Activated CD4-positive, CD25-positive, alpha-beta regulatory T cell treated with anti-CD3 and anti-CD28 coated beads, Interleukin-2, amount 50 U/mL, for 16 hours (primary cell): ENCODE data around the gene RANGRF.

Source experiments
- DNase-seq: peaks from one replicate; pipeline ENCODE4 v3.0.0-alpha.2; 2020; ENCODE audit warnings: low read depth, low spot score

RANGRF gene

DNA sequence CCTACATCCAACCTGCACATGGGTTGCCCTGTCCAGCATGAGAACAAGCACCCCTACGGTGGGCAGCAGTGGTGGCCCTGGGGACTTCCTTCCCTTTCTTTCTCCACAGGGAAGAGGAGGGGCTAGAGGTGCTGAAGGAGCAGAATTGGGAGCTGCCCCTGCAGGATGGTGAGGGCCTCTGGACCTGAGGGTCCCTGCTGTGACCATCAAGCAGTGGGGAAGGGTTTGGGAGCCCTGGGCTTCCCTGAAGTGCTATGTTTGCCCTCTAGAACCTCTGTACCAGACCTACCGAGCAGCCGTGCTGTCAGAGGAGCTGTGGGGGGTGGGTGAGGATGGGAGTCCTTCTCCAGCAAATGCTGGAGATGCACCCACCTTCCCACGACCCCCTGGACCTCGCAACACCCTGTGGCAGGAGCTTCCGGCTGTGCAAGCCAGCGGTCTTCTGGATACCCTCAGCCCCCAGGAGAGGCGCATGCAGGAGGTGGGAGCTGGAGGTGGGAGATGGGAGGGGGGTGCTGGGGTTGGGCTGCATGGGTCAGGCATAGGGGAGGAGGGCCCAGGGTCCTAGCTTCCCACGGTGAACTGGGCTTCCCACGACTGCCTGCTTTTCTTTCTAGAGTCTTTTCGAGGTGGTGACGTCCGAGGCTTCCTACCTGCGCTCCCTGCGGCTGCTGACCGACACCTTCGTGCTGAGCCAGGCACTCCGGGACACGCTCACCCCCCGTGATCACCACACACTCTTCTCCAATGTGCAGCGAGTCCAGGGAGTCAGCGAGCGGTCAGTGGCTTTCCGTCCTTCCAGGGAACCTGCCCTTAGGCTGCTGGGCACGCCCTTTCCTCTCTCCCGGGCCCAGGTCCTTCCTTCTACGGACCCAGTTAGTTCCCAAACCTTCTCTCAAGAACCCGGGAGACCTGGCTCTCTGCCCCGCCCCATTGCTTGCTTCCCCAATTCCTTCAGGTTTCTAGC, 26.6 kb downstream of the RANGRF start:
- DNase-seq = no peak

DNA sequence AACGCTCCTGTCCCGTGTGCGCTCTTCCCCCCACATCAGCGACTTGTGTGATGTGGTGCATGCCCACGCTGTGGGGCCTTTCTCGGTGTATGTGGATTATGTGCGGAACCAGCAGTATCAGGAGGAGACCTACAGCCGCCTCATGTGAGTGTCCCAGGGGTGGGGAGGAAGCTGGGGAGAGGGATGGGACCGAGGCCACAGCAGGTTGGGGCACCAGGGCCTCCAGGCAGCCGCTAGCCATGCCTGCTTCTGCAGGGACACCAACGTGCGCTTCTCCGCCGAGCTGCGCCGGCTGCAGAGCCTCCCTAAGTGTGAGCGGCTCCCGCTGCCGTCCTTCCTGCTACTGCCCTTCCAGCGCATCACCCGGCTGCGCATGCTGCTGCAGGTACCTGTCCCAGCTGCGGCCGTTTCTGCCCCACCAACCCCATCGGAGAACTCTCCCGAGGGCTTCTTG, 27.3 kb downstream of the RANGRF start:
- DNase-seq = no peak

- DNase-seq = no peak
Measured at GRCh38 chr17:8318010-8318935, 29.8 kb downstream of the RANGRF start.

DNA sequence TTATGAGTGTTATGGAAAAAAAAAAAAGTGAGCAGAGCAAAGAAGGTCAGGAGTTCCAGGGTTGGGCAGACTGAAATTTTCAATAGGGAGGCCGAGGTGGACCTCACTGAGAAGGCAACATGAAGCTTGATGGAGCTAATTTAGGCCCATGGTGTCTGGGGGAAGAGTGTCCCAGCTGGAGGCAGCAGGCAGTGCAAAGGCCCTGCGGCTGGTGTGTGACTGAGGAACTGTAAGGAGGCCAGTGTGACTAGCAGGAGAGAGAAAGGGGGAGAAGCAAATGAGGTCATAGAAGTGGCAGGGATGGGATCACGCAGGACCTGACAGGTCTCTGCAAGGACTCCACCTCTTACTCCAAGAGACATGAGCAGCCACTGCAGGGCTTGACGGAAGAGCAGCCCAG, 31.8 kb downstream of the RANGRF start:
- DNase-seq = no peak

GRCh38 chr17:8320990-8321389, 32.5 kb downstream of the RANGRF start:
- DNase-seq = no peak

- DNase-seq = no peak
Measured at GRCh38 chr17:8322061-8322460, 33.6 kb downstream of the RANGRF start.

DNA sequence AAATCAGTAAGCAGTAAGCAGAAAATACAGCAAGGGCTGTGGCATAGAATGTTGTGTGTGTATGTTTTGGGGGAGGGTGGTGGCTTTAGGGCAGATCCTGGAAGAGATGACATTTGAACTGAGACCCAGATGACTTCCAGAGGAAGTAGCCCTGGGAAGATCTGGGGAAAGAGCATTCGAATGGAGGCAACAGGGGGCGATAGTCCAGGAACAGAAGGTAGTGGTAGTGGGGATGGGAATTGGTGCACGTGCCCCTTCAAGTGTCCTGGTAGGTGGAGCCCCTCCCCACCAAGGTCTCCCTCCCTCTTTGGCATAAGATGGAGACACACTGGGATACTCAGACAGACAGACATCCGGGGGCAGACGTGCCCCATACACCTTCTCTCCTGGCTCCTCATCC, 35.7 kb downstream of the RANGRF start:
- no peak for DNase-seq

DNA sequence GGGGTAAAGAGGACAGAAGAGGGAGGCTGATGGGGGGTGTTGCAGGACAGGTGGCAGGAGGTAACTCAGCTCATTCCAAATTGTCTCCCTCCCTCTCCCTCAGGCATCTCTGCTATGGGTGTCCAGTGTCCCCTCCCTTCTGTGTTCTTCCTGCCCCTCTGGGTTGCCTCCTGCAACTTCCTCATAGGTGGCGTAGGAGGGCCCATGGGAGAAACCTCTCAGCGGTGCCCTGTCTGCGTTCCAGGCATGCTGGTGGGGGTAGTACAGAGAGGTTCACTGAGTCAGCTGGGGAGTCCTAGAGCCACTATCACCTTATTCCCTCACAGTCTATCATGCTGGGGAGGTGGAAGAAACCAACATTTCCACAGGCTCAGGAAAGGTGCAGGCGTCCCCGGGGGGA, 36.5 kb downstream of the RANGRF start:
- DNase-seq = no peak

- DNase-seq = no peak
Measured at GRCh38 chr17:8326511-8327302, 38.2 kb downstream of the RANGRF start.

- no peak for DNase-seq
Measured at GRCh38 chr17:8327303-8327649, 38.8 kb downstream of the RANGRF start.

DNA sequence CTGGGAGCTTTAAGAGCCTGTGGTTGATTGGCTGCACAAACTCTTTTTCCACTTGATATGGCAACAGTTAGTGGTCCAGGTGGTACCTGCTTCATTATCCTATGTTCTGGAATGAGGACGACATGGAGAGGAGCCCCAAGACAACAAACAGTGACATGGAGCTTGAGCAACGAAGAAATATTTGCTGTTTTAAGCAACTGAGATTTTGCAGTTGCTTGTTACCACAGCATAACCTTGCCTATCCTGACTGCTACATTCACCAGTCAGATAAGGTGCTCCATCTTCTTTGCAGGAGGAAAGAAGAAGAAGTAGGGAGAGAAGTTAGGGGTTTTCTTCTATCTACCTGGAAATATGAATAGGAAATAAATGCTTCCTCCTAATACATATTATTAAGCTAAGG, 43.7 kb downstream of the RANGRF start:
- no peak for DNase-seq

DNA sequence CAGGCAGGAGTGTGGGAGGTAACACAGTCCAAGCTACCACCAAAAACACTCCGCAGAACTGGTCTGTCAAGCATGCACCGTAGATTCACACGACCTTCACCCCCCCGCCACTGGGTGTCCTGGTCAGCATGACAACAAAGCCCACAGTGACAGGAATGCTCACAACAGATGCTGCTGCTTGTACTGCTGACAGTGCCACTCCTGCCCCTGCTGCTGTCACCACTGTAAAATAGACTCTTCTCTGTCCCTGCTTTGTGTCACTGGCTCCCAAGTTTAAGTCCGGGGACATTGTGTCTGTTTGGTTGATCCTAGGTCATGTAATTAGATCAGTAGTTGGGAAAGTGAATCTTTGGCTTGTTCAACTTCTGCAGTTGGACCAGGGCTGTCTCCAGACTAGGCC, 44.2 kb downstream of the RANGRF start:
- DNase-seq = no peak

GRCh38 chr17:8333281-8333680, 44.8 kb downstream of the RANGRF start:
- no peak for DNase-seq

- no peak for DNase-seq
Measured at GRCh38 chr17:8337802-8338752, 49.6 kb downstream of the RANGRF start.

- DNase-seq = no peak
Measured at GRCh38 chr17:8338753-8339140, 50.3 kb downstream of the RANGRF start.

DNA sequence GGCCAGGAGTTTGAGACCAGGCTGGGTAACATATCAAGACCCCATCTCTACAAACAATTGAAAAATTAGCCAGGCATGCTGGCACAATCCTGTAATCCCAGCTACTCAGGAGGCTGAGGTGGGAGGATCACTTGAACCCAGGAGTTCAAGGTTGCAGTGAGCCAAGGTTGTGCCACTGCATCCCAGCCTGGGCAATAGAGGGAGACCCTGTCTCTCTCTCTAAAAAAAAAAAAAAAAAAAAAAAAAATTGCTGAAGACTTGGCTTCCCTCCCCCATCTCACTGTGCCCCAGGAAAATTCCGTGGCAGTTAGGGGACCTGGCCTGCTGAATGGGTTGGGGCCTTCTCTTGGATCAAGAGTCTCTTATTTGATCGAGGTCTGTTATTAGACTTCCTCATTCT, 51.1 kb downstream of the RANGRF start, which contains the start of gene ODF4:
TSS of gene ODF4 (plus strand) at position 301 of the 400 bp plus-strand sequence. CDS start 212 bp downstream, outside the sequence.
- no peak for DNase-seq
